ENCODE results near the gene SLMAP.

- no peak for TF ChIP-seq CTCF (IDR thresholded peaks at IDR 0.05; ENCODE audit: borderline replicate concordance, extremely low read depth, low read length, poor library complexity, severe bottlenecking)
- TF ChIP-seq EZH2 (IDR thresholded peaks at IDR 0.05; ENCODE audit: borderline replicate concordance, low read depth, low read length, severe bottlenecking) = no peak
Measured at GRCh38 chr3:57837686-57838085, 81.6 kb downstream of the SLMAP start.
